GM12801 (cell line): ENCODE data around the gene SLMAP.

Experiments used
- TF ChIP-seq, protein P1 (sequence below): IDR thresholded peaks from one replicate; pipeline ENCODE4 v1.5.1; 2011; ENCODE audit warnings: control low read depth; ENCODE audit not compliant: insufficient read length; ENCODE audit errors: extremely low read depth

SLMAP gene

DNA sequence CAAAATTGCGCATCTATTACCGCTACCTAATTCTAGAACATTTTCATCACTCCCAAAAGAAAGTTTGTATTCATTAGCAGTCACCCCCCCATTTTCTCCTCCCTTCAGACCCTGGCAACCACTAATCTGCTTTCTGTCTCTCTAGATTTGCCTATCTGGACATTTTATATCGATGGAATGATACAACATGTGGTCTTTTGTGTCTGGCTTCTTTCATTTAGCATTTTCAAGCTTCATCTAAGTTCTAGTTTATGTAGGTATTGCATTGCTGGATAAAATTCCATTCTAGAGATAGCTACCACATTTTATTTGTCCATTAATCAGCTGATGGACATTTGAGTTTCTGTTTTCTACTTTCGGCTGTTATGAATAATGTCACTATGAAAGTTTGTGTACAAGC, 38.4 kb downstream of the SLMAP start:
- TF ChIP-seq, protein P1, sequence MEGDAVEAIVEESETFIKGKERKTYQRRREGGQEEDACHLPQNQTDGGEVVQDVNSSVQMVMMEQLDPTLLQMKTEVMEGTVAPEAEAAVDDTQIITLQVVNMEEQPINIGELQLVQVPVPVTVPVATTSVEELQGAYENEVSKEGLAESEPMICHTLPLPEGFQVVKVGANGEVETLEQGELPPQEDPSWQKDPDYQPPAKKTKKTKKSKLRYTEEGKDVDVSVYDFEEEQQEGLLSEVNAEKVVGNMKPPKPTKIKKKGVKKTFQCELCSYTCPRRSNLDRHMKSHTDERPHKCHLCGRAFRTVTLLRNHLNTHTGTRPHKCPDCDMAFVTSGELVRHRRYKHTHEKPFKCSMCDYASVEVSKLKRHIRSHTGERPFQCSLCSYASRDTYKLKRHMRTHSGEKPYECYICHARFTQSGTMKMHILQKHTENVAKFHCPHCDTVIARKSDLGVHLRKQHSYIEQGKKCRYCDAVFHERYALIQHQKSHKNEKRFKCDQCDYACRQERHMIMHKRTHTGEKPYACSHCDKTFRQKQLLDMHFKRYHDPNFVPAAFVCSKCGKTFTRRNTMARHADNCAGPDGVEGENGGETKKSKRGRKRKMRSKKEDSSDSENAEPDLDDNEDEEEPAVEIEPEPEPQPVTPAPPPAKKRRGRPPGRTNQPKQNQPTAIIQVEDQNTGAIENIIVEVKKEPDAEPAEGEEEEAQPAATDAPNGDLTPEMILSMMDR: no peak

DNA sequence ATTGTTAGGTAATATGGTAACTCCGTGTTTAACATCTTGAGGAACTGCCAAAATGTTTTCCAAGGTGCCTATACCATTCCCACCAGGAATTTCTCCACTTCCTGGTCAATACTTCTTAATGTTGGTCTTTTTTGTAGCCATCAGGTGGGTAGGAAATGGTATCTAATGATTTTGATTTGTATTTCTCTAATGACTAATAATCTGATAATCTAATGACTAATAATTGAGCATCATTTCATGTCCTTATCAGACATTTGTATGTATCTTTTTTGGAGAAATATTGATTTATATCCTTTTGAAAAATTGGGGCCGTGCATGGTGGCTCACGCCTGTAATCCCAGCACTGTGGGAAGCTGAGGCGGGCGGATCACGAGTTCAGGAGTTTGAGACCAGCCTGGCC, 38.8 kb downstream of the SLMAP start:
- TF ChIP-seq, protein P1: no peak

DNA sequence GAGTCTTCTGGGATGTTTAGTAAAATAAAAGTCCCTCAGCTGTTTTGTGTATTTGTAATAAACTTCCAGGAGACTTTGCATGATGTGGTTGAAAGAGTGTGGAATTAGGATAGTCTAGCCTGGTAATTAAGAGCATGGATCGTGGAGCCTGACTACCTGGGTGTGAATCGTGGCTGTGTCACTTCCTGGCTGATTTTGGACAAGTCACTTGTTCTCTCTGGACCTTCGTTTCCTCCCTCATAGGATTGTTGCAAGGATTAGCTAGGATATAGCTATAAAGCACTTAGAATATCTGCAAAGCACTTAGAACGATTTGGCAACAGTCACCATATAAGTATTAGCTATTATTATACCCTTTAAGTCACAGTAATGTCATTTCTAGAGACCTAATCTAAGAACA, 40.2 kb downstream of the SLMAP start:
- TF ChIP-seq, protein P1: no peak

DNA sequence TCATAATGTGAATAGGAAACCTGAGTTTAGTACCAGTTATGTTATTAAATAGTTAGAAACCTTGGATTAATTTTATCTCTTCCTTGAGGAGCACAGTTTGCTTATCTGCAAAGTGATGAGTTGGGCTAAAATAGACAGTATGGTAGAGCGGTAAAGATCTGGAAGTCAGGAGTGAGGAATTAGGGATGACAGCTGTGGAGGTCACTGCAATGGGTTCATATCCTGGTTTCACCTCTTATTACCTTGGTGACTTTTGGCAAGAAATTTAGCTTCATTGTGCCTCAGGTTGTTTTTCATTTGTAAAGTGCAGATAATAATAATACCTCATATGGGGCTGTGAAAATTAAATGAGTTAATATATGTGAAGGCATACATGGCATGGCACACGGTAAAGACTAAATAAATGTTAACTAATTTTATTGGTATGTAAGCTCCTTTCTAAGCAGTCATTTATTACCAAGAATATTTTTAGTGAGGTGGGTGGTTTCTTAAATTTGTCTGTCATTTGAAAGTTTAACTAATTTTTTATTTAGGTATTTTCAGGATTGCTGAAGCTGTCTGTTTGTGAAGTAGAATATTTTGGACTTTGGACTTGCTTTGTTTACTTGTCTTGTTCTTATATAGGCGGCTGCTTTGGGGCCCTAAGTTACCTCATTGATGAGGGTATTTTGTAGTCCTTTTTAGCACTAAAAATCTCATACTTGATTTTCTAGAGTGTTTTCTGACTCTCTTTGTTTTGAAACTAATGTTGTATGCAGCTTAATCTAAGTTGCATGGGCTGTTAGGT, 41.8 kb downstream of the SLMAP start:
- TF ChIP-seq, protein P1: no peak

DNA sequence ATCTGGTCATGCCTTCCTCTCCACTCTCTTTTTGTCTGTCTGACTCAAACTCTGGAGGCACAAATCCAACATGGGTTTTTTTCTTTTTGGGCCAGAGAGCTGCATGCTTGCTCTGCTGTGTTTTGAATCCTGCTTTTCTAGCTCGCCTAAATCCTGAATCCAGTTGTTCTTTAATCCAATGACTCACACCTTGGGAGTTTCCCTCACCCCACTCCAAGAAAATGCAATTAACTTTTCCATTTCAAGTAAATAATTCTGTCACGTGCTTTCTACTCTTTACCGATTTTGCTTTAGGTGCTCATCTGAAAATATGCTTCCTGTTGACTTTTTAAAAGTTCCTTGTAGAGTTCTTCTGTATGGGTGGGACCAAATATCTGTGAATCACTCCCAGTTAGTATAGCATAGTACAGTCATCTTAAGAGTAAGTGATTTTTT, 47.6 kb downstream of the SLMAP start:
- TF ChIP-seq, protein P1: no peak

DNA sequence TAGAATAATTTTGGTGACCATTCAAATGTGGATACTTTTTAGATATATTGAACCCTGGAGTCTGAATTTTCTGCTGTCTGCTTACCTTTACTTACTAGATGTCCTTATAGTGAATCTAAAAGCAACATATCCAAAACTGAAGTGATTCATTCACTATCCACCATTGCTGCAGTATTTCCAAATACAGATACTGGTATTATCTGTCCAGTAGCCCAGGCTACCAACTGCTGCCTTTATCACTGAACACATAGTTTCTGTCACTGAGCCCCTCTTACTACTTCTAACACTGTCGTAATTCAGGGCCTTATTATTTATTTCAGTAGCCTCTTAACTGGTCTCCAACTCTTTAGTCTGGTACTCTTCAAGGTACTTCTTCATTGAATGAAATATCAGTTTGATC, 49.2 kb downstream of the SLMAP start:
- TF ChIP-seq, protein P1: no peak

DNA sequence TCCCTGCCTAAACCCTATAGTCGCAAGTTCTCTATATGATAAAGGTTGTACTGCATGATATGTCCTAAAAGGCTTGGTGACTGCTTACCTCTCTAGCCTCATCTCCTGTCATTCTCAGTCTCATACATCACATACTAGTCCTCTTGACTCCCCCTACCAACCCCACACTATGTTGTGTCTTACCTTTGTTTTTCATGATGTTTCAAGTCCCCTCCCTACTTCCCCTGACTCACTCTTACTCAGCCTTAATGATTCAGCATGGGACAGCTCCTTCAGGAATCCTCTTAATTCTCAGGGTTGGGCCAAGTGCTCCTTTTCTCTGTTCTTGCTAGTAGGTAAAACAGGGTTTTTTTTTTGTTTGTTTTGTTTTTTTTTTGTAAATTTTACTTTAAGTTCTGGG, 49.6 kb downstream of the SLMAP start:
- TF ChIP-seq, protein P1: no peak
